22Rv1 (cell line): Measurements from ENCODE around the gene AEBP1.

ENCODE experiments used
- H3K27ac ChIP-seq: fragments of 450-650 bp; 2 replicates; pipeline ENCODE4 v1.5.1; 2017
- CTCF ChIP-seq: fragments of 450-650 bp; IDR thresholded peaks from 2 replicates; pipeline ENCODE4 v1.5.1; 2017; ENCODE audit warnings: mild to moderate bottlenecking
- ZFX ChIP-seq: fragments of 450-650 bp; IDR thresholded peaks from 2 replicates; pipeline ENCODE4 v1.6.1; 2017; ENCODE audit warnings: antibody characterized with exemption, borderline replicate concordance

AEBP1 gene

DNA sequence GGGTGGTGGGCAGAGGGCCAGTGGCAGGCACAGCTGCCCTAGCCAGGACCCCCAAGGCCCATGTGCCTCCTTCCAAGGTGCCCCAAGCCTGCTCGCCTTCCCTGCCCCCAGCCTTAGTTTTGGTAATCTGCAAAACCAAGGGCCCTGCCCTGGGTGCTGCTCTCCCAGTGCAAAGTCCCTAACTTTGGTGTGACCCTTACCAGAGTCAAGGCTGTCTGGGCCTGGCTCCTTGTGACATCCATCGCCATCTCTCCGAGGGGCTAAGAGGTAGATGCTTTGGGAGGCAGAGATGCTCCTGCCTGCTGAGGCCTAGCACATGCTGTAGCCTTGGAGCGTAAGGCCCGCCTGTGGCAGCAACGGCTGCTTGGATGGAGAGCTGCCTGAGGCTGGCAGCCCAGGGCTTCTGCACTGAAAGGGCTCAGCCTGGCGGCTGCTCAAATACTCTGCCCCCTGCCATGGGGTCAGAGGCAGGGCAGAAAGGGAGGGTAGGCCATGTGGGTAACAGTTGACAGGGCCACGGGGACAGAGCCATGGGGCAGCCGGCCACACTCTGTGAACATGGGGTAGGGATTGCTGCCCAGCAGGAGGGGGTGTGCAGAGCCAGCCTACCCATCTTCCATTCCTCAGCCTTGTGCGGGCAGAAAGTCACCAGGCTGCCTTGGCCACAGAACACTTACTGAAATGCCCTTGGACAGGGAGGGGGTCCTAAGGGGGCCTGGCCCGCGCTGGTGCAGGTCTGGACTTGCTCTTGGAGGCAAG is 54.9 kb downstream of the AEBP1 start:
- H3K27ac ChIP-seq, result no peak overlapping the region
- TF ChIP-seq CTCF (no peak), ZFX (no peak)

- no peak for TF ChIP-seq CTCF
- TF ChIP-seq ZFX, result no peak
- no peak overlapping the region for H3K27ac ChIP-seq
These were observed 55.9 kb downstream of the AEBP1 start for GRCh38 chr7:44159824-44160630.

DNA sequence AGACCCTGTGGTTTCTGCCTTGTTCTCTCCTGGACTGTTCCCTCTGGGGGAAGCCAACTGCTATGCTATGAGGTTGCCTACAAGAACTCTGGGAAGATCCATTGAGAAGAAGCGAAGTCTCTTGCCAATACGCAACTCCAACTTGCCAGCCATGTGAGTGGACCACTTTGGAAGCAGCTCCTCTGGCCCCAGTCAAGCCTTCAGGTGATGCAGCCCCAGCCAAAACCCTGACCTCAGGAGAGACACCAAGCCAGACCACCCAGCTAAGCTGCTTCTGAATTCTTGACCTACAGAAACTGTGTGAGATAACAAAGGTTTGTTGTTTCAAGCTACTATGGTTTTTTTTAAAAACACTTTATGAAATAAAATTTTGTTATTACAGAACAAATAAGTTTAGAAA is 57.2 kb downstream of the AEBP1 start:
- no peak for TF ChIP-seq CTCF
- TF ChIP-seq ZFX, result no peak
- H3K27ac ChIP-seq, result no peak overlapping the region

DNA sequence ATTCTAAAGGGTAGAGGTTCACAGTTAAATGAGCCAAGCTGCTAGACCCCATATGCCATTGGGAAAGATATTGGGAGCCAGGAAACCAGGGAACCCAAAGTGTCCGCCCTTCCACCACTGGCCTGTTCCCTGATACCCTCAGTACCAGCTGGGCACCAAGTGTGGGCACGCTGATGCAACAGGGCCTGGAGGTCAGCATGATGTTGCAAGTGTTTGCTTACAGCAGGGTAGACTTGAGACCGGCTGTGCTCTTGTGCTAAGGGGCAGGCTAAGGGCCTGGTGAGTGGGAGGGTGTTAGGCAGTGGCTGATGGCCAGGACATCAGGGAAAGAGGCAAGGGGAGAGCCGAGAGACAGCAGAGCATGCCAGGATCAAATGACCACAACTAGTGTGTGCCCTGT is 58.0 kb downstream of the AEBP1 start:
- TF ChIP-seq ZFX (no peak), CTCF (no peak)
- H3K27ac ChIP-seq, result no peak overlapping the region

- TF ChIP-seq ZFX (no peak), CTCF (no peak)
- no peak overlapping the region for H3K27ac ChIP-seq
These were observed 58.7 kb downstream of the AEBP1 start for GRCh38 chr7:44162785-44163395.

DNA sequence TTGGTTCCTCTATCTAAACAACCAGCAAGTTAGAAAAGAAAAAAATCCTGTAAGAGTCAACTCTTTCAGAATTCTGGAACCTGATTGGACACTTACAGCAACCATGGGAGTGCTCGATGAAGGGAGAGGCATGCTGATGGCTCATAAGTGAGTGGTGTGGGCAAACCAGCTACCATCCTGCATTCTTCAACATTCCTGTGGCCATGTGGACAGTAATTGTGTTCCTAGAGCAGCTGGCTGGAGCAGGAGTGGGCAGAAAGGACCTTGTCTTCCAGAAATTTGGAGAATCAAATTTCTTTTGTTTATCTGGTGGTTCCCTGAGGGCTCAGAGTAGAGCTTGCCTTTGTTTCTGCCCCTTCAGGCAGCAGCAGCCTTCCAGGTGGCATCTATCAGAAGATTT is 59.4 kb downstream of the AEBP1 start:
- H3K27ac ChIP-seq, result no peak overlapping the region
- TF ChIP-seq ZFX (no peak), CTCF (no peak)
